HG03342 (cell line): Measurements from ENCODE around the gene HLA-DQA1.
"Not testable (repeated sequence)": the region's sequence is repeated elsewhere in the genome, so short reads cannot be mapped to it uniquely, and the experiment has no call there.

Experiments
- ATAC-seq: cut with Tn5 transposase; IDR thresholded peaks from one replicate; pipeline ENCODE4 v1.9.1; 2021; ENCODE audit warnings: mild to moderate bottlenecking, moderate library complexity; ENCODE audit not compliant: unreplicated experiment

The HLA-DQA1 gene

DNA sequence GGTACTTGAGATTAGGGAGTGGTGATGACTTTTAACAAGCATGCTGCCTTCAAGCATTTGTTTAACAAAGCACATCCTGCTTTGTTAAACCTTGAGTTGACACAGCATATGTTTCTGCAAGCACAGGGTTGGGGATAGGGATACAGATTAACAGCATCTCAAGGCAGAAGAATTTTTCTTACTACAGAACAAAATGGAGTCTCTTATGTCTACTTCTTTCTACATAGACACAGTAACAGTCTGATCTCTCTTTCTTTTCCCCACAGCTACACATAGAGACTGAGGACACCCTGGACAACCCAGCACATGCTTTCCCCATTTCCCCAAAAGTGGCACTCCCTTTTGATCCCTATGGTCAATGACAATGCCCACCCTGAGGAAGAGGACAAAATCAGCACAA lies 20.6 kb downstream of the HLA-DQA1 start:
- not testable (repeated sequence) for ATAC-seq

DNA sequence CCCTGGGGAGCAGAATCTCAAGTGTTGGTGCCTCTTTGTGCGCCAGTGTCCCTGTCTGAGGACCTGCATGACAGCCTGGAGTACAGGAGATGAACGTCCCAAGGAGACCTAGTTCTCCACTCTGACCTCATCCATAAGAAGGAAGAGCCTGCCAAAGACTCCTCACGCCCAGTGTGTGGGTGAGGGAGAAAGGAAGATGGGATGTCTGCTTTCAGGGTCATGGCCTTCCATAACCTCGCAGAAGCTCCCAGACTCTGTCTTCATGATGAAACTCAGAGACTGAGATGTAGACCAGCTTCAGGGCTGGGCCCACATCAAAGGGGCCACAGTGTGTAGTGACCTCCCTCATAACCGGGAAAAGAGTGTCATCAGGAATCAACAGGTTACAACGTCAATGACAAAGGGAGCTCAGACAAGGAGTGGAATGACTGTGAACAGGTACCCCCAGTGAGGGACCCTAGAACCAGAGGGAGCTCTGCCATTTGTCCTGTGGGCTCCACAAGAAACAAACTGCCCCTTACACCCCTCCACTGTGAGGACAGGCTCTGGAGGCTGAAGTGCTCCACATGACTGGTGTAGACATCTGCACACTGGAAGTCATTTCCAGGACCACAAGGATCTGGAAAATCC lies 21.2 kb downstream of the HLA-DQA1 start:
- no peak for ATAC-seq

DNA sequence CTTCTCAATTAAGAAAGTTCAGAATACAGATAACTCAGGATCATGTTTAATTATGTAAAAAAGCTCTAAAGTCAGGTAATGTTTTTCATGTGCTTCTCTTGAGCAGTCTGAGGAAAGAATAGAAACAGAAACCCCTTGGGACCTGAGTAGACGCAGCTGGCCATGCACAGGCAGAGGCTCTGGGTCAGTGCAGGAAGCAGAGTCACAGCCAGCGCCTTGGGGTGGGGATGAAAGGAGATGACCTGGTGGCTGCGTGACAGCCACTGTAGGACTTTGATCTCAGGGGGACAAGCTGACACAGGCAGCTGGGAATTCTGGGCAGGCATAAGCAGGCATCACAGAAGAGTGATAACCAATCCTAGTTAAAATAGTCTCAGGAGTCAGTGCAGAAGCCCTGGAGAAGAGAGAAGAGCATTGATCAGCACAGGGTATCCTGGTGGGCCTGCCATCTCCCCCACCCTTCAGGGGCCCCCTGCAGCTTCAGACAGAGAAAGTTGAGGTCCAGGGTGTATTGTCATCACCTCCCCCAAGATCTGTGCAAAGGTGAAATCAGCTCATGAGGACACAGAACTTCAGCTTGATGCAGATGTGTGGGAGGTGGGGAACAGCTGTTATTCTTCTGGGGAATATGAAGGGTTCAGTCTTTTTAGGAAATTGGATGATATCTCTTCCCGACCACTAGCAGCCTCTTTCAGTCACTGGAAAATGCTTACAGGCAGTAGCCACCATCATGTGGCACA lies 22.8 kb downstream of the HLA-DQA1 start:
- peak; percentile 46 for ATAC-seq

DNA sequence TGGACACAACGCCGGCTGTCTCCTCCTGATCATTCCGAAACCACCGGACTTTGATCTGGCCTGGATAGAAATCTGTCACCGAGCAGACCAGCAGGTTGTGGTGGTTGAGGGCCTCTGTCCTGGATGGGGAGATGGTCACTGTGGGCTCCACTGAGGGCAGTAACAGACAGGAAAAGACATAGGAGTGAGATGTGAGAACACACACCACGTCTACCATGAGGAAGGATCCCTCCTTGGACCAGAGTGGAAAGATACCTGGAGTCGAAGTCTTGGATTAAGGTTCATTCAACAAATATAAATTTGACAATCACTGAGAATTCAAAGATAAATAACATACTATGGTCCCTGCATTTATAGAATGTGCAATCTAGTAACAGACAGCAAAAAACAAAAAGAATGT lies 24.9 kb downstream of the HLA-DQA1 start:
- no peak for ATAC-seq

DNA sequence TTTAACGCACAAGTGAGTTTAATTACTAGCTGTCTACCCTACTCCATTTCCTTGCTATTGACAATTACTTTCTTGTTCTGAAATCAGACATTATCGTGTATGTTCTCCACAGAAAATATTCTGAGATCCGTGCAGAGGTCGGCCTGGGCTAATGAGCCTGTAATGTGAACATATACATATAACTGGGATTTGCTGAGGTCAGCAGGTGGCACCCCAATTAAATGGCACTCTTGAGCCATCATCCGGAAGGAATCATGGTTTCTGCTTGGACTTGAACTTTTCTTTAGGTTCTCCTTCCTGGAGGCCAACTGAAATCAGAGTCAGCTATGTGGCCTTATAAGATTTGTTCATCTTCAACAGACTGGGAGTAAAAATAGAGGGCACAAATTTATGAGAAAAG lies 25.6 kb downstream of the HLA-DQA1 start:
- ATAC-seq: no peak

DNA sequence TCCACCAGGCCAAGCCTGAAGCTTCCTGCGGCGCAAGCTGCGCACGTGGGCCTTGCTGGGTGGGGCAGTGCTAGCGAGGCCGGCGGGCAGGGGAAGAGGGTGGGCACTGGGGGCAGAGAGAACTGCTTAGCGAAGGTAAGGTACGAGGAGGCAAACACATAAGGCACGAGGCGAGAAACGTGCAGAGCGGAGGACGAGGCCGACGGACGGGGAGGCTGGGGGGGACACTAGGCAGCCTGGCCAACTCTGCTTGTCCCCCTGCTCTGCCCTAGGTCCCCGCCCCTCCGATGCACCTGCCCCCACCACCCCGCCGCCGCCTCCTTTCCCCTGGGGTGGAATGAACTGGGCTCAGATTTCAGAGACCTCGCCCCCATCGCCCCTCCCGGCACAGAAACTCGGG lies 27.1 kb downstream of the HLA-DQA1 start:
- ATAC-seq: no peak

DNA sequence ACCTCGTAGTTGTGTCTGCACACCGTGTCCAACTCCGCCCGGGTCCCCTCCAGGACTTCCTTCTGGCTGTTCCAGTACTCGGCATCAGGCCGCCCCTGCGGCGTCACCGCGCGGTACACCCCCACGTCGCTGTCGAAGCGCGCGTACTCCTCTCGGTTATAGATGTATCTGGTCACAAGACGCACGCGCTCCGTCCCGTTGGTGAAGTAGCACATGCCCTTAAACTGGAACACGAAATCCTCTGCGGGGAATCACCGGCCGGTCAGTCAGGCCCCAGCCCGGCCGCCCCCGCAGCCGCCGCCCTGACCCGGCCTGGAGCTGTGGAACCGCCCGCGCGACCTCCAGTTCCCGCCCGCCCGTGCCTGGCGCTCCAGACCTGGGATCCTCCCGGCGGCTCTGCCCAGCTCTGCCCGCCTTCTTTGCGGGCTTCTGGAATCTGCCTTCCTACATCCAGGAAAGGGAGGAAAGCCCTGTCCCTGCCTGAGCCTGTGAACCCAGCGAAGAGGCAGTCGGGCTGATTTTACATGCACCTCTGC lies 27.7 kb downstream of the HLA-DQA1 start:
- no peak for ATAC-seq

DNA sequence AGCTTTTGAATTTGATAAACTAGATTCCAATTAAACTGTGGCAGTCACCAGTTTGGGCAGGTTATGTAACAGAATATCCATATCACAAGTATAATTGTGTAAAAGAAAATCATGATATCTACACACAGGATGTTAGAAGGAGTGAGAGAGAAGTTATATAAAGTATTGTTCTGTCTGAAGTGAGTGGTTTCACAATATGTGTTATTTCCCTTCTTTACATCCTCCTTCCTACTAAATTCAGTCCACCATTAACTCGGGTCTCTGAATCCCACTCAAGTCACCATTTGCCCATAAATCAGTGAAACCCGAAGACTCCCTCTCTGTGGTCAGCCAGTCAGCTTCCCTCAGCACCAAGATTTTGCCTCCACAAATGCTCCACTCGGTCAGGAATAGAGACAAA lies 28.5 kb downstream of the HLA-DQA1 start:
- ATAC-seq: no peak

DNA sequence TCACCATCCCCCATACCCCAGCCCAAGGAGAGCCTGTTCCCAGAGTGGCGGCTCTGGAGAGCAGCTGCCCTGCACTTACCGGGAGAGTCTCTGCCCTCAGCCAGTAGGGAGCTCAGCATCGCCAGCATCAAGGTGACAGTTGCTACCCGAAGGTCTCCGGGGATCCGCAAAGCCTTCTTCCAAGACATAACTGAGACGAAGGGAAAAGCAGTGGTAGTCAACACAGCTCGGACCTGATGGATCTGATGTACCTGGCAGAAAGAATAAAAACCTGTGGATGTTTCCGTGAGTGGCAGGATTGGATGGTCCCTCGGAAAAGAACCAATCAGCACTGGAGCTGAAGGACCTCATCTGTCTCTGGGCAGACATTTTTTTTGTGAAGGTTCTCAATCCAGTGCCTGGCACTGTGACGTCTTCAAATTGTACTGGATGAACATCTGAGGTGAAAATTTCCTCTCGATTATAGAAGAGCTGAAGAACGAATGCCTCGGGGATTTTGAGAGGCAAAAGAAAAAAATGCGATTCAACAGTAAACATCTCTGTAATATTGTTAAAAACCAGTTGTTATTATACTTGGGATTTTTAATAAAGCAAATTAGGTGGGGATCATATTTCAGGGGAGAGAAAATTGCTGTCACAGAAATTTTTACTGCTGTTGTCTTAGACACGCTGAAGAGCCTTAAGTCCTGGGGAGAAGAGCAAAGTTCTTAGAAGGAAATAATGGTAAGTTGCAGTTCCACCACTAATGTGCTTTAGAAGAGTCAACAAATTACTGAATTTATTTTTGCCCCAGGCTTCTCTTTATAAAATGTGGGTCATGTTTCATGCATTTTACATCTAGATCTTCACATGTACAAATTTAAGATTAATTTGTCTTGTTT lies 29.5 kb downstream of the HLA-DQA1 start, which contains the start of gene HLA-DQB1:
HLA-DQB1 (minus strand) TSS at position 238 of the 881 bp plus-strand sequence; CDS start at position 188, 50 bp downstream.
- peak; percentile 63 for ATAC-seq

DNA sequence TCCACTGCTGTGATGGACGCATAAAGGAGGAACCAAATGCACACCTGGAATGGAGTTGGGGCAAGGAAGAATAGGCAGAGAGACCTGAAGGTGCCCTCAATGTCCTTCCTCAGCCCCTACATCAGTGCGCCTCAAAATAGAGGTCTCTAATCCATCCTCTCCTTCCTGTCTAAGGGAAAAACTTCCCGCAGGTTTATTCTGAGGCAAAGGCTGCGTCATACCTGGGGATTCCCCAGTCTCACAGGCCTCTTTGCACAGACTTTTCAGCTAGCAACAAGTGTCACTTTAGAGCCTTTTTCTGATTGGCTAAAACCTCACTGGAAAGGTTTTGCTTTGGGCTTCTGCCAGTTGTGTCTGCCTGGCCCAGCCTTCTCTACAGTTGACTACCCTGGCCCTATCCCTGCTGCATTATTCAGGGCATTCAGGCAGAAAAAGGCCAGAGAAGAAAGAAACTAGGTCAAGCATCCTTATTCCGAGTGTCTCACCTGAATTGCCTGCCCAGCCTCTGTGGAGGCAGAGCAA lies 31.1 kb downstream of the HLA-DQA1 start:
- ATAC-seq: peak; percentile 71

DNA sequence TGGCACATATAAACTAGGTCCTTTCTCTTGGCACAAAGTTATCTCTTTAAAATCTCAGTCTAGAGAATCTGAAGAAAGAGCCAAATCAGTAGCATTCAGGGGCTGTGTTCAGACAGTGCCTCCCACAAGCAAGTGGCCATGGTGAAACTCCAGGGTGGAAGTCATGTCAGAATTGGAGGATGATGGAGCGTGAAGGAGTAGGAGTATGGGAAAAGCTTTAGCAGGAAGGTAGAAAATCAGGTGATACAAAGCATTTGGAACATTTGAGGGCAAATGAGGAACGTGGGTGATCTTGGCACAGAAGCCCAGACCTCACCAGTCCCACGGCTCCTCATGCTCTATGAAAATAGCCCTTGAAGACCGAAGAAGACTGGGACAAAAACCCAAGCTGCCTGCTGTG lies 32.0 kb downstream of the HLA-DQA1 start:
- ATAC-seq: no peak

DNA sequence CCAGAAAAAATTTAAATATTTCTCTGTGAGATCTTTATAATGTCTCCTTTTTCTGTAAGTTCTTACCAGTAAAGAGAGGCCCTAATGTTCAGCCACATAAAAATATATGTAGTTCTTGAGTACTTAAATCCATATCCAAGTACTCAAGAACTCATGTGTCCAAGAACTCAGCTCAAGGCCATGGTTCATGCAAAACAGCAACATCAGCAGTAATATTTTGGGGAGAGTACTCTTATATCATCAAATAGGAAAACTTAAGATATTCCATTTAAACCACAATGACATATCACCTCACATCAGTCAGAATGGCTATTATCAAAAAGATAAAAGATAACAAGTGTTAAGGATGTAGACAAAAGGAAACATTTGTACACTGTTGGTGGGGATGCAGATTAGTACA lies 32.7 kb downstream of the HLA-DQA1 start:
- ATAC-seq: no peak

DNA sequence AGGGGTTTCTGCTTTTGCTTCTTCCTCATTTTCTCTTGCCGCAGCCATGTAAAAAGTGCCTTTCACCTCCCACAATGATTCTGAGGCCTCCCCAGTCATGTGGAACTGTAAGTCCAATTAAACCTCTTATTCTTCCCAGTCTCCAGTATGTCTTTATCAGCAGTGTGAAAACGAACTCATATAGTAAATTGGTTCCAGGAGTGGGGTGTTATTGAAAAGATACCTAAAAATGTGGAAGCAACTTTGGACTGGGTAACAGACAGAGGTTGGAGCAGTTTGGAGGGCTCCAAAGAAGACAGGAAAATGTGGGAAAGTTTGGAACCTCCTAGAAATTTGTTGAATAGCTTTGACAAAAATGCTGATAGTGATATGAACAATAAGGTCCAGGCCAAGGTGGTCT lies 34.7 kb downstream of the HLA-DQA1 start:
- ATAC-seq: not testable (repeated sequence)

DNA sequence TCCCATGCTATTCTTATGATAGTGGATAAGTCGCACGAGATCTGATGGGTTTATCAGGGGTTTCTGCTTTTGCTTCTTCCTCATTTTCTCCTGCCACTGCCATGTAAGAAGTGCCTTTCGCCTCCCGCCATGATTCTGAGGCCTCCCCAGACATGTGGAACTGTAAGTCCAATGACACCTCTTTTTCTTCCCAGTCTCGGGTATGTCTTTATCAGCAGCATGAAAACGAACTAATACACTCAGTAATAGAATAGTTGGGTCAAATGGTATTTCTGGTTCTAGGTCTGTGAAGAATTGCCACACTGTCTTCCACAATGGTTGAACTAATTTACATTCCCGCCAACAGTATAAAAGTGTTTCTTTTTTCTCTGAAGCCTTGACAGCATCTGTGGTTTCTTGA lies 36.9 kb downstream of the HLA-DQA1 start:
- ATAC-seq: not testable (repeated sequence)

DNA sequence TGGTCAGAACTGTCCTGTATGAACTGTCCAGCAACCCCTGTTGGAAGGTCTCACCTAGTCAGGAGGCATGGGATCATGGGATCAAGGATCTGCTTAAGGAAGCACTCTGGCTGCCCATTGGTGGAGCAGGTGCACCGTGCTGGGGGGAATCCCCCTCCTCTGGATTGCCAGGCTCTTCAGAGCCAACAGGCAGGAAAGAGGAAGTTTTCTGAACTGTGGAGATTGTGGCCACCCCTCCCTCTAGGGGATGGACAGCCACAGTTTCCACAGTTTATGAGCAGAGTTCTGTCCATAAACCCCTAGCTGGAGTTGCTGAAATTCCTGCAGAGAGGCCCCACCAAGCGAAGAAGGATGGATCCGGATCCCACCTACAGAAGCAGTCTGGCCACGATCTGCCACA lies 42.3 kb downstream of the HLA-DQA1 start:
- ATAC-seq: no peak

DNA sequence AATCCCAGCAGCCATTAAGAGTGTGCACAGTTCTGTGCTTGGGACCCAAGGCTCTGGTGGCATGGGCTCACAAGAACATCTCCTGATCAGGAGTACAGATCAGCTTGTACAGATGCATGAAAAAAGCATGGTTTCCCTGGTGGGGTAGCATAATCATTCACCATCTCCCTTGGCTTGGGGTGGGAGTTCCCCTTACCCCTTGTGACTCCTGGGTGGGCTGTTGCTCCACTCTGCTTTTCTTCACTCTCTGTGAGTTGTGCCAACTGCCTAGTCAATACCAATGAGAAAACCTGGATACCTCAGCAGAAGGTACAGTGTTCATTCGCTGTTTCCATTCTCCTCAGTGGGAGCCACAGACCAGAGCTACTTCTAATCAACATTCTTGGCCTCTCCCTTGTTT lies 42.8 kb downstream of the HLA-DQA1 start:
- ATAC-seq: no peak

DNA sequence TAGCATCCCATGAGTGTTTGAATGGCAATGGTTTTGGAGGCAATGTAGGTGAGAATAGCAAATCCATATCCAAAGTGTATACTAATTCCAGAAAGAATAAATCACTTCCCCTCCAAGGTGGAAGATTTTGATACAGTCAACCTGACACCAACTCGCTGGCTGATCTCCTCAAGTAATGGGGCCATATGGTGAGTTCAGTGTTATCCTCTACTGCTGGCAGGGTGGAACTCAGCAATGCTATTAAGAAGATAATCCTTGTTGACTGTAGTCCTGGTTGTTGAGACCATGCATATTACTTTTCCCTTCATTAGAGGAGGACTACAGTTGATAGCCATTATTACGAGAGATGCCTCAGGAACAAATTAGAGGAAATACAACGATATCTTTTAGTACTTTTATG lies 47.0 kb downstream of the HLA-DQA1 start:
- no peak for ATAC-seq

DNA sequence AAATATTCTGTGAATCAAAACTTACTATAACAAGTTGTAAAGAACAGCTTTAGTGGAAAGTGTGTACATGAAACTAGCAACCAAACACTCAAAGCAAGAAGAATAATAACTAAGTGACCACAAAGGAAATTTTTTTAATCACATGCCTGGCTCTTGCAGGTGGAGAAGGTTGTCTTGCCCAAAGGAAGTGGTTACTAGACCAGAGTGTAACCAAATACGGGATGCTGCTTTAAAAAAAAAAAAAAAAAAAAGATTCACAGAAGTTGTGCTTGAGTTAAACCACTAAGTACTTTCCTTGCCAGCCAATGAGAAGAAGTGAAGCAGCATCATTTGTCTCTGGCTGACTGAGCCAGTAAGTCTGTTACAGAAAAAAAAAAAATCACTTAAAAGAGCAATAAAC lies 48.4 kb downstream of the HLA-DQA1 start:
- ATAC-seq: peak; percentile 81

DNA sequence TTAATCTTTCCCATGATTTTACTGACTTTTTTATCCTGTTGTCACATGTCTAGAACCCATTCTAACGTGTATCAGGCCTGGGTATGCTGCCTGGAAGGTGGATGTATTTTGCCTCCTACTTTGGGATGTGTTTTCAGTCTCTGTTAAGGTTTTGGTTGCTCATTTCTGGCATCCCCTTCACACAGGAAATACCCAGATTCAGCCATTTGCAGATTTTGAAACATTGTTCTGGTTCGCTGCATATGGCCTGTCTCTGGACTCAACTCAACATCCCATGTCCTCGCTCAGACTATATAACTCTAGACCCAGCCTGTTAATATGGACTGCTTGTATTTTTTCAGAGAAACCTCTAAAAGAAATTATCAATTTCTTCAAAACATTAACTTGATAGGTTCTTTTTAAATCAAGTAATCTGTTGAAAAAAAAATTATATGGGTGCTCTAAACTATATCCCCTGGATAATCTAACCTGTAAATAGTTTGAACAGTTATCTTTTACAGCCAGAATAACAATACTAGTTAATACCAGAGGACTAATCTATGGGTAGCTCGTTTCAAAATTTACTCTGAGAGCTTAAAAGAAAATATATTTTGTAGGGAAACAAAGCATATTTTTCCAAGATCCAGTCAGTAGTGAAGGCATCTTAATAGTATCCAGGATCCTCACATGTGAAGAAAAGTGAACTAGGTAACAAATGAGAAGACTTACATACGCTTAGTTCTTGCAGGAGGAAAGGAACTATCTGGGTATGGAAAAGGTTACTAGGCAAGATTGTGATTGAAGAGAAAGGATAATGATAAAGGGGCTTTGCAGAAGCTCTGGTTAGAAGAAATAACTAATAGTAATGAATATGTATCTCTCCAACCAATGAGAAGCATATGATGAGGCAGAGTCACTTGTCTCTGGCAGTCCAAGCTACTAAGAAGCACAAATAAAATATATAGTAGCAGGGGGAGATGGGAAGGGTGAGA lies 52.6 kb downstream of the HLA-DQA1 start:
- no peak for ATAC-seq

DNA sequence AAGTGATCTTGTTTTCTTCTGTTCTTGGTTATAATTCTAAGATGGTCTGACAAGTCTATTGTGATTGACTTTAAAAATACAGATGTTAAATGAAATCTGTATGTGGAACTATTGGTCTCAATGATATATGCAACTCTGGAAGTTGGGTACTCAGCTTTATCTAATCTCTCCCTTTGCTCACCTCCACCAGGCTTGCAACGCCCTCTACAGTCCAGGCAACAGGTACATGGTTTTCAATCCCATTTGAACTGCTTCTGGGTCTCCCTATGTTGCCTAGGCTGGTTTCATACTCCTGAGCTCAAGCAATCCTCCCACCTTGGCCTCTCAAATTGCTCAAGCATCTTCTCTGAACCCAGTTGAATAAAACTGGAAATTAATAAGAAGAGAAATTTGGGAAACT lies 54.8 kb downstream of the HLA-DQA1 start:
- peak; percentile 47 for ATAC-seq
